GM23338 (cell line): ENCODE results near the gene KCNAB3.
A peak's percentile ranks its signal among the peaks of the same experiment; 100 is the strongest.

Experiments used
- CREB1 ChIP-seq: fragments of 250-450 bp; sonication (Bioruptor Pico); IDR thresholded peaks from 2 replicates; pipeline ENCODE4 v1.5.0; 2020; ENCODE audit warnings: low read depth, mild to moderate bottlenecking, moderate library complexity
- EZH2 ChIP-seq: fragments of 200-600 bp; sonication (generic); IDR thresholded peaks from one replicate; pipeline ENCODE4 v1.8.0; 2017; ENCODE audit warnings: antibody characterized with exemption, mild to moderate bottlenecking, low read depth; ENCODE audit not compliant: unreplicated experiment
- EZH2phosphoT487 ChIP-seq: fragments of 200-600 bp; sonication (generic); IDR thresholded peaks from one replicate; pipeline ENCODE4 v1.8.1; 2018; ENCODE audit warnings: antibody characterized with exemption; ENCODE audit not compliant: unreplicated experiment
- JUNB ChIP-seq: IDR thresholded peaks from one replicate; pipeline ENCODE4 v1.6.1; 2016; ENCODE audit warnings: antibody characterized with exemption; ENCODE audit not compliant: unreplicated experiment
- POLR2AphosphoS5 ChIP-seq: IDR thresholded peaks from 2 replicates; pipeline ENCODE4 v1.6.1; 2016; ENCODE audit warnings: antibody characterized with exemption, low read depth
- TF ChIP-seq, protein P1 (sequence below), 2 experiments: fragments of 200-600 bp in 1 of 2; sonication (generic) in 1 of 2; conservative IDR thresholded peaks; 2 replicates each; pipeline versions ENCODE4 v1.5.1 to v1.6.1; 2016 to 2017; ENCODE audit warnings: antibody characterized with exemption in 2 of 2, low read depth in 2 of 2, mild to moderate bottlenecking in 2 of 2, moderate library complexity in 1 of 2
- TF ChIP-seq, protein P2 (sequence below): IDR thresholded peaks from one replicate; pipeline ENCODE4 v1.6.1; 2018; ENCODE audit warnings: antibody characterized with exemption; ENCODE audit not compliant: unreplicated experiment

DNA sequence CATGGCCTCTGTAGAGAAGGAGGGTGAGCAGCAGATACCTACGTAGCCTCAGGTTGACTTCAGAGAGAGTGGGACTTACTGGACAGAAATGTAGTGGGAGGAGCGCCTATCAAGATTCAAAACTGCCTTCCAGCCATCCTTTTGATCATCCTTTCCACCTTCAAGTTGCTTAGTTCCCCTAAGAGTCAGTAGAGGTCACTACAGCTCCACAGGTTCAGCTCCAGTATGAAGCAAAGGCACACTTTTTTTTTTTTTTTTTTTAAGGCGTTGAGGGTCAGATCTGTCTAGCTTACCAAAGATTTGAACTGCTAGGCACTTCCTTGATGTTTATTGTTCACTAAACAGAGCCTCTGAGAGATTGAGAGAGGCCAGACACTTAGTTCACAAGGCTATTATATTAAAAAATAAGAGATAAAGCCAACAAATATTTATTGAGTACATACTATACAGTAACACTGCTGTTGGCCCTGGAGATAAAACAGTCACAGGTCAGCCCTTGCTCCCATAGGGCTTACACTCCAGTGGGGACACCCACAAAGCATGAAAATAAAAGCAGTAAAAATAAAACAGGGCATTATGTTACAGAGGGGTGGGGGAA, 16.6 kb downstream of the KCNAB3 start:
- TF ChIP-seq, protein P1, sequence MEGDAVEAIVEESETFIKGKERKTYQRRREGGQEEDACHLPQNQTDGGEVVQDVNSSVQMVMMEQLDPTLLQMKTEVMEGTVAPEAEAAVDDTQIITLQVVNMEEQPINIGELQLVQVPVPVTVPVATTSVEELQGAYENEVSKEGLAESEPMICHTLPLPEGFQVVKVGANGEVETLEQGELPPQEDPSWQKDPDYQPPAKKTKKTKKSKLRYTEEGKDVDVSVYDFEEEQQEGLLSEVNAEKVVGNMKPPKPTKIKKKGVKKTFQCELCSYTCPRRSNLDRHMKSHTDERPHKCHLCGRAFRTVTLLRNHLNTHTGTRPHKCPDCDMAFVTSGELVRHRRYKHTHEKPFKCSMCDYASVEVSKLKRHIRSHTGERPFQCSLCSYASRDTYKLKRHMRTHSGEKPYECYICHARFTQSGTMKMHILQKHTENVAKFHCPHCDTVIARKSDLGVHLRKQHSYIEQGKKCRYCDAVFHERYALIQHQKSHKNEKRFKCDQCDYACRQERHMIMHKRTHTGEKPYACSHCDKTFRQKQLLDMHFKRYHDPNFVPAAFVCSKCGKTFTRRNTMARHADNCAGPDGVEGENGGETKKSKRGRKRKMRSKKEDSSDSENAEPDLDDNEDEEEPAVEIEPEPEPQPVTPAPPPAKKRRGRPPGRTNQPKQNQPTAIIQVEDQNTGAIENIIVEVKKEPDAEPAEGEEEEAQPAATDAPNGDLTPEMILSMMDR (conservative IDR thresholded peaks at IDR 0.05; ENCODE audit: low read depth in 2 of 2) = peak; percentile 80 to 87
- no peak for TF ChIP-seq EZH2
- no peak for TF ChIP-seq EZH2phosphoT487
- TF ChIP-seq, protein P2, sequence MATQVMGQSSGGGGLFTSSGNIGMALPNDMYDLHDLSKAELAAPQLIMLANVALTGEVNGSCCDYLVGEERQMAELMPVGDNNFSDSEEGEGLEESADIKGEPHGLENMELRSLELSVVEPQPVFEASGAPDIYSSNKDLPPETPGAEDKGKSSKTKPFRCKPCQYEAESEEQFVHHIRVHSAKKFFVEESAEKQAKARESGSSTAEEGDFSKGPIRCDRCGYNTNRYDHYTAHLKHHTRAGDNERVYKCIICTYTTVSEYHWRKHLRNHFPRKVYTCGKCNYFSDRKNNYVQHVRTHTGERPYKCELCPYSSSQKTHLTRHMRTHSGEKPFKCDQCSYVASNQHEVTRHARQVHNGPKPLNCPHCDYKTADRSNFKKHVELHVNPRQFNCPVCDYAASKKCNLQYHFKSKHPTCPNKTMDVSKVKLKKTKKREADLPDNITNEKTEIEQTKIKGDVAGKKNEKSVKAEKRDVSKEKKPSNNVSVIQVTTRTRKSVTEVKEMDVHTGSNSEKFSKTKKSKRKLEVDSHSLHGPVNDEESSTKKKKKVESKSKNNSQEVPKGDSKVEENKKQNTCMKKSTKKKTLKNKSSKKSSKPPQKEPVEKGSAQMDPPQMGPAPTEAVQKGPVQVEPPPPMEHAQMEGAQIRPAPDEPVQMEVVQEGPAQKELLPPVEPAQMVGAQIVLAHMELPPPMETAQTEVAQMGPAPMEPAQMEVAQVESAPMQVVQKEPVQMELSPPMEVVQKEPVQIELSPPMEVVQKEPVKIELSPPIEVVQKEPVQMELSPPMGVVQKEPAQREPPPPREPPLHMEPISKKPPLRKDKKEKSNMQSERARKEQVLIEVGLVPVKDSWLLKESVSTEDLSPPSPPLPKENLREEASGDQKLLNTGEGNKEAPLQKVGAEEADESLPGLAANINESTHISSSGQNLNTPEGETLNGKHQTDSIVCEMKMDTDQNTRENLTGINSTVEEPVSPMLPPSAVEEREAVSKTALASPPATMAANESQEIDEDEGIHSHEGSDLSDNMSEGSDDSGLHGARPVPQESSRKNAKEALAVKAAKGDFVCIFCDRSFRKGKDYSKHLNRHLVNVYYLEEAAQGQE = no peak
- TF ChIP-seq JUNB = no peak
- TF ChIP-seq POLR2AphosphoS5 = no peak
- no peak for TF ChIP-seq CREB1 (CRISPR knock-in tag)
